Psoas muscle (tissue), 8 donors: Measurements from ENCODE around the gene ANKRD49. TPM values are rescaled to one million over a fixed set of nuclear protein-coding genes. Genes with fewer than 3 reads are reported as not detected.

Experiments
- ATAC-seq, 4 donors: fragments of 200-7000 bp; cut with Tn5 transposase; one replicate each; pipeline ENCODE4 v1.9.1; 2020; ENCODE audit warnings: moderate library complexity in 3 of 4, mild to moderate bottlenecking in 2 of 4
- DNase-seq, 2 donors: peaks; one replicate each; pipeline ENCODE4 v3.0.0-alpha.2; 2020
- H3K27ac ChIP-seq: fragments of 200-600 bp; one replicate; pipeline ENCODE4 v1.8.0; 2022
- H3K27me3 ChIP-seq, 3 donors: fragments of 200-600 bp in 1 of 3; one replicate each; pipeline versions ENCODE4 v1.6.1 to v1.8.0; 2013 to 2022; ENCODE audit warnings: low read length in 2 of 3, mild to moderate bottlenecking in 2 of 3, moderate library complexity in 1 of 3; ENCODE audit not compliant: insufficient read depth in 3 of 3
- H3K36me3 ChIP-seq, 2 donors: fragments of 200-600 bp in 1 of 2; one replicate each; pipeline versions ENCODE4 v1.6.1 to v1.8.0; 2013 to 2022; ENCODE audit warnings: low read depth in 1 of 2, mild to moderate bottlenecking in 1 of 2, moderate library complexity in 1 of 2; ENCODE audit not compliant: insufficient read depth in 1 of 2
- H3K4me1 ChIP-seq: fragments of 200-600 bp; one replicate; pipeline ENCODE4 v1.8.0; 2022
- H3K4me3 ChIP-seq: fragments of 200-600 bp; one replicate; pipeline ENCODE4 v1.8.0; 2022; ENCODE audit warnings: mild to moderate bottlenecking
- H3K9me3 ChIP-seq: fragments of 200-600 bp; one replicate; pipeline ENCODE4 v1.8.0; 2022
- CTCF ChIP-seq: fragments of 200-600 bp; IDR thresholded peaks from one replicate; pipeline ENCODE4 v1.8.0; 2022; ENCODE audit warnings: antibody characterized with exemption
- WGBS, 3 donors: extraction: QIAGEN DNeasy Blood & Tissue Kit; methylation state at CpG; one replicate each; pipeline versions ENCODE4 v1.1.6 to v1.1.7; 2013; 5-methylcytosine and 5-hydroxymethylcytosine counted together
- intact Hi-C, 2 donors: fragments of 100-400 bp; cut with DNase I; formaldehyde crosslinking; loops; one replicate each; pipeline versions ENCODE4 v1.11.0 to v1.14.2; 2022
- polyA plus RNA-seq, 3 donors: library from polyadenylated mRNA; stranded (reverse); fragments of 200-250 nt; gene quantifications; one replicate each; pipeline ENCODE4 v1.2.3, GENCODE V29; 2013
- total RNA-seq, 4 donors: library from RNA; stranded (reverse); fragmentation: NEBNext Ultra II Directional in 2 of 4; extraction: Animal tissue kit (Norgen Biotek cat#: 25700) in 2 of 4; gene quantifications; one replicate each; pipeline versions ENCODE4 v1.2.1 to v1.2.4, GENCODE V29; 2021 to 2023
- donor health status: healthy with polysubstance abuse.
- donor health status: DM: no; HTN: no; CAD: no; lungs with moderate emphysema.
- donor health status: Bipolar disorder and iron deficiency.
- donor health status: healthy.
- donor health status: DM: yes; HTN: yes; CAD: no.
- donor health status: DM: no; HTN: no; CAD: no.
- donor health status: DM: no; HTN: no; CAD: no.
- donor health status: DM: yes; HTN: yes; CAD: no.

Gene ANKRD49
- total and polyA plus RNA-seq, 7 donors = 5.4 to 37.9 (median 9.7) TPM

DNA sequence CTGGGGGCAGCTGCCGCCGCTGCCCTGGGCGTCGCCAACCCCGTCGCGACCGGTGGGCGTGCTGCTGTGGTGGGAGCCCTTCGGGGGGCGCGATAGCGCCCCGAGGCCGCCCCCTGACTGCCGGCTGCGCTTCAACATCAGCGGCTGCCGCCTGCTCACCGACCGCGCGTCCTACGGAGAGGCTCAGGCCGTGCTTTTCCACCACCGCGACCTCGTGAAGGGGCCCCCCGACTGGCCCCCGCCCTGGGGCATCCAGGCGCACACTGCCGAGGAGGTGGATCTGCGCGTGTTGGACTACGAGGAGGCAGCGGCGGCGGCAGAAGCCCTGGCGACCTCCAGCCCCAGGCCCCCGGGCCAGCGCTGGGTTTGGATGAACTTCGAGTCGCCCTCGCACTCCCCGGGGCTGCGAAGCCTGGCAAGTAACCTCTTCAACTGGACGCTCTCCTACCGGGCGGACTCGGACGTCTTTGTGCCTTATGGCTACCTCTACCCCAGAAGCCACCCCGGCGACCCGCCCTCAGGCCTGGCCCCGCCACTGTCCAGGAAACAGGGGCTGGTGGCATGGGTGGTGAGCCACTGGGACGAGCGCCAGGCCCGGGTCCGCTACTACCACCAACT is 51.0 kb downstream of the ANKRD49 start:
- peak; percentile 37 to 62 for DNase-seq
- Histone ChIP-seq H3K27ac (peak overlapping the region; percentile 96), H3K36me3 (no peaks in the 10 kb centered on the region), H3K4me1 (peaks cover 16% of the 10 kb centered on the region), H3K27me3 (no peaks in the 10 kb centered on the region), H3K9me3 (no peaks in the 10 kb centered on the region), H3K4me3 (peak overlapping the region; percentile 82)
- intact Hi-C loops = no loop called here
- no peak for TF ChIP-seq CTCF
- peak in 1 of 4 donors; percentile 3 for ATAC-seq
- WGBS, 3 donors = 25 to 37% (median 29%) methylated on average over 39 to 59 of the region's 59 CpGs

DNA sequence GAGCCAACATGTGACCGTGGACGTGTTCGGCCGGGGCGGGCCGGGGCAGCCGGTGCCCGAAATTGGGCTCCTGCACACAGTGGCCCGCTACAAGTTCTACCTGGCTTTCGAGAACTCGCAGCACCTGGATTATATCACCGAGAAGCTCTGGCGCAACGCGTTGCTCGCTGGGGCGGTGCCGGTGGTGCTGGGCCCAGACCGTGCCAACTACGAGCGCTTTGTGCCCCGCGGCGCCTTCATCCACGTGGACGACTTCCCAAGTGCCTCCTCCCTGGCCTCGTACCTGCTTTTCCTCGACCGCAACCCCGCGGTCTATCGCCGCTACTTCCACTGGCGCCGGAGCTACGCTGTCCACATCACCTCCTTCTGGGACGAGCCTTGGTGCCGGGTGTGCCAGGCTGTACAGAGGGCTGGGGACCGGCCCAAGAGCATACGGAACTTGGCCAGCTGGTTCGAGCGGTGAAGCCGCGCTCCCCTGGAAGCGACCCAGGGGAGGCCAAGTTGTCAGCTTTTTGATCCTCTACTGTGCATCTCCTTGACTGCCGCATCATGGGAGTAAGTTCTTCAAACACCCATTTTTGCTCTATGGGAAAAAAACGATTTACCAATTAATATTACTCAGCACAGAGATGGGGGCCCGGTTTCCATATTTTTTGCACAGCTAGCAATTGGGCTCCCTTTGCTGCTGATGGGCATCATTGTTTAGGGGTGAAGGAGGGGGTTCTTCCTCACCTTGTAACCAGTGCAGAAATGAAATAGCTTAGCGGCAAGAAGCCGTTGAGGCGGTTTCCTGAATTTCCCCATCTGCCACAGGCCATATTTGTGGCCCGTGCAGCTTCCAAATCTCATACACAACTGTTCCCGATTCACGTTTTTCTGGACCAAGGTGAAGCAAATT is 51.7 kb downstream of the ANKRD49 start:
- WGBS, 3 donors = 79 to 83% (median 81%) methylated on average over 54 of the region's 54 CpGs
- H3K27ac ChIP-seq = no peak overlapping the region
- TF ChIP-seq CTCF = no peak
- H3K4me3 ChIP-seq = peak overlapping the region; percentile 82
- no peaks in the 10 kb centered on the region for H3K36me3 ChIP-seq
- H3K27me3 ChIP-seq = no peaks in the 10 kb centered on the region
- peaks cover 16% of the 10 kb centered on the region for H3K4me1 ChIP-seq
- H3K9me3 ChIP-seq = no peaks in the 10 kb centered on the region
- ATAC-seq (no peak), DNase-seq (peak; percentile 16 to 60)
- intact Hi-C loops = no loop called here

GRCh38 chr11:94546162-94546470 is 52.3 kb downstream of the ANKRD49 start:
- H3K4me3 ChIP-seq = peak overlapping the region; percentile 82

GRCh38 chr11:94546886-94547285 is 53.1 kb downstream of the ANKRD49 start:
- no peak for TF ChIP-seq CTCF
- H3K36me3 ChIP-seq = no peaks in the 10 kb centered on the region
- ATAC-seq (no peak), DNase-seq (no peak)
- no peaks in the 10 kb centered on the region for H3K9me3 ChIP-seq
- intact Hi-C loops = no loop called here
- 91 to 100% (median 96%) methylated on average over 1 of the region's 1 CpG for WGBS, 3 donors
- H3K4me1 ChIP-seq = peaks cover 16% of the 10 kb centered on the region
- H3K27me3 ChIP-seq = no peaks in the 10 kb centered on the region
- H3K4me3 ChIP-seq = no peak overlapping the region
- H3K27ac ChIP-seq = no peak overlapping the region

More at GRCh38 chr11:94546162-94546470, 52.3 kb downstream of the ANKRD49 start:
- H3K27me3 ChIP-seq = no peaks in the 10 kb centered on the region
- H3K36me3 ChIP-seq = no peaks in the 10 kb centered on the region
- WGBS, 3 donors = 71 to 92% (median 88%) methylated on average over 2 of the region's 2 CpGs
- ATAC-seq = no peak
- no peak for DNase-seq
- no peak for TF ChIP-seq CTCF
- intact Hi-C loops = no loop called here
- H3K9me3 ChIP-seq = no peaks in the 10 kb centered on the region
- peaks cover 16% of the 10 kb centered on the region for H3K4me1 ChIP-seq
- H3K27ac ChIP-seq = no peak overlapping the region
